CD8-positive, alpha-beta memory T cell (primary cell): Measurements from ENCODE around the gene ARHGAP45. TPM values are rescaled to one million over a fixed set of nuclear protein-coding genes. Genes with fewer than 3 reads are reported as not detected.

ENCODE experiments used
- CTCF ChIA-PET: fragments of 350-600 bp; sonication (Branson Sonifier 250); formaldehyde crosslinking; loops from one replicate; lab custom pipeline; 2021; ENCODE audit warnings: antibody characterized with exemption; lab: Charles Lee
- POLR2A ChIA-PET: fragments of 350-600 bp; sonication (Branson Sonifier 250); formaldehyde crosslinking; loops from one replicate; lab custom pipeline; 2021; ENCODE audit warnings: antibody characterized with exemption; lab: Charles Lee
- DNase-seq, 5 donors: peaks; one replicate each; pipeline versions ENCODE4 v3.0.0 to v3.0.0-alpha.2; 2020 to 2022; ENCODE audit warnings: mixed read lengths in 1 of 5
- H3K27ac ChIP-seq: one replicate; pipeline ENCODE4 v1.7.0; 2013; ENCODE audit warnings: low read depth, mild to moderate bottlenecking, low read length, moderate library complexity
- H3K27me3 ChIP-seq: 2 replicates; pipeline ENCODE4 v1.7.0; 2013; ENCODE audit warnings: low read length, mild to moderate bottlenecking; ENCODE audit not compliant: insufficient read depth, poor library complexity, severe bottlenecking
- H3K36me3 ChIP-seq: 2 replicates; pipeline ENCODE4 v1.7.0; 2013; ENCODE audit warnings: mild to moderate bottlenecking, low read length, moderate library complexity; ENCODE audit not compliant: insufficient read depth
- H3K4me1 ChIP-seq: 2 replicates; pipeline ENCODE4 v1.7.0; 2013; ENCODE audit warnings: mild to moderate bottlenecking, low read length, moderate library complexity; ENCODE audit not compliant: insufficient read depth
- H3K4me3 ChIP-seq: 2 replicates; pipeline ENCODE4 v1.7.0; 2013; ENCODE audit warnings: mild to moderate bottlenecking, low read length
- H3K9me3 ChIP-seq: 2 replicates; pipeline ENCODE4 v1.7.0; 2013; ENCODE audit warnings: mild to moderate bottlenecking, low read length
- H3K27ac Mint-ChIP-seq, 8 donors: one replicate each; pipeline ENCODE4 v1.8.0; 2020 to 2021; ENCODE audit warnings: mixed read lengths in 8 of 8, mild to moderate bottlenecking in 6 of 8, inconsistent platforms in 3 of 8, moderate library complexity in 3 of 8
- H3K27me3 Mint-ChIP-seq, 2 donors: one replicate each; pipeline ENCODE4 v1.8.0; 2020 to 2021; ENCODE audit warnings: mixed read lengths in 2 of 2, mild to moderate bottlenecking in 1 of 2, moderate library complexity in 1 of 2
- H3K36me3 Mint-ChIP-seq, 3 donors: one replicate each; pipeline ENCODE4 v1.8.0; 2020 to 2021; ENCODE audit warnings: mixed read lengths in 3 of 3, inconsistent platforms in 1 of 3, mild to moderate bottlenecking in 1 of 3
- H3K4me1 Mint-ChIP-seq, 3 donors: one replicate each; pipeline ENCODE4 v1.8.0; 2020 to 2021; ENCODE audit warnings: mixed read lengths in 3 of 3, inconsistent platforms in 1 of 3, mild to moderate bottlenecking in 1 of 3
- H3K4me3 Mint-ChIP-seq, 7 donors: one replicate each; pipeline ENCODE4 v1.8.0; 2020 to 2021; ENCODE audit warnings: mixed read lengths in 7 of 7, mild to moderate bottlenecking in 6 of 7, moderate library complexity in 4 of 7, inconsistent platforms in 2 of 7
- H3K9me3 Mint-ChIP-seq, 5 donors: one replicate each; pipeline ENCODE4 v1.8.0; 2020 to 2022; ENCODE audit warnings: mixed read lengths in 5 of 5, mild to moderate bottlenecking in 3 of 5, moderate library complexity in 2 of 5, inconsistent platforms in 1 of 5
- polyA plus RNA-seq: library from polyadenylated mRNA; unstranded; fragments of 300-500 nt; fragmentation: Illumina TruSeq; gene quantifications from one replicate; pipeline ENCODE4 v1.2.3, GENCODE V29; 2021
- total RNA-seq, 2 experiments: library from RNA; stranded (reverse); gene quantifications; one replicate each; pipeline ENCODE4 v1.2.3, GENCODE V29; 2021

The ARHGAP45 gene
- total and polyA plus RNA-seq, 3 experiments from 2014 or later, result 212 to 478 (median 220) TPM

GRCh38 chr19:1133471-1133929 lies 66.5 kb downstream of the ARHGAP45 start:
- CTCF ChIA-PET, result interaction anchor here (0.9 to 2.7 kb wide), 7 partner anchors 19 to 111 kb away, joined by 3 to 13 read pairs (median 3); no protein-coding TSS in a partner anchor
- peak; percentile 61 to 93 (median 84) for DNase-seq
- H3K9me3 ChIP-seq, result no peaks in the 10 kb centered on the region
- Mint-ChIP-seq H3K27me3 (peaks cover 0 to 2% of the 10 kb centered on the region in 2 donors), H3K36me3 (peaks cover 0 to 6% (median 0%) of the 10 kb centered on the region in 3 donors), H3K9me3 (no peaks in the 10 kb centered on the region), H3K4me3 (peak overlapping the region; percentile 70 to 92 (median 86)), H3K27ac (peak overlapping the region; percentile 83 to 99 (median 91)), H3K4me1 (peaks cover 21 to 47% (median 24%) of the 10 kb centered on the region in 3 donors)
- H3K27ac ChIP-seq, result peak overlapping the region; percentile 87
- H3K36me3 ChIP-seq, result no peaks in the 10 kb centered on the region
- no peak overlapping the region for H3K4me3 ChIP-seq
- POLR2A ChIA-PET, result interaction anchor here (0.5 to 0.7 kb wide), 3 partner anchors 13 to 96 kb away, joined by 3 to 10 read pairs (median 3); no protein-coding TSS in a partner anchor
- peaks cover 36% of the 10 kb centered on the region for H3K4me1 ChIP-seq
- H3K27me3 ChIP-seq, result no peaks in the 10 kb centered on the region

- H3K27ac Mint-ChIP-seq, result peak overlapping the region in 5 of 8 donors; percentile 57 to 97 (median 89)
- POLR2A ChIA-PET, result interaction anchor here (0.6 kb wide), 1 partner anchor 105 kb away, joined by 4 read pairs; no protein-coding TSS in a partner anchor
These were observed 67.5 kb downstream of the ARHGAP45 start for GRCh38 chr19:1134431-1134830.

DNA sequence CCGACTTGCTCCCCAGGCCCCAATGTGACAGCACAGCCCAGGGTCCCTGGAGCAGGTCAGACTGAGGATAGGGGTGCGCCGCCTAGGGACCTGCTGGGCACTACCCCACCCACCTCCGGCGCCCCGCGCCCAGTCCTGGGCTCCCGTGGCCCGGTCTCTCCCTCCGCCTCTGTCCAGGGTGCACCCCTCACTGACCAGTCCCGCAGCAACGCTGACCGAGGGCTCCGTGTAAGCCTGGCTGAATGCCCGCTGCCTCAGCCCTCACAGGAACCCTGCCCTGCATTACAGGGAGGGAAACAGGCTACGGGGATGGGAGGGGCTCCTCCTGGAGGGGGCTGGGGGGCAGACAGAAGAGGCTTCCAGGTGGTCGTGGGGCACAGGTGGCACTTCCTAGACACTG lies 68.5 kb downstream of the ARHGAP45 start:
- no peaks in the 10 kb centered on the region for H3K27me3 ChIP-seq
- no peak overlapping the region for H3K27ac ChIP-seq
- Mint-ChIP-seq H3K4me3 (no peak overlapping the region), H3K27ac (peak overlapping the region in 3 of 8 donors; percentile 37 to 52 (median 50)), H3K27me3 (peaks cover 0 to 2% of the 10 kb centered on the region in 2 donors), H3K36me3 (peaks cover 0 to 19% (median 1%) of the 10 kb centered on the region in 3 donors), H3K9me3 (no peaks in the 10 kb centered on the region), H3K4me1 (peaks cover 14 to 32% (median 18%) of the 10 kb centered on the region in 3 donors)
- H3K36me3 ChIP-seq, result no peaks in the 10 kb centered on the region
- POLR2A ChIA-PET, result no interaction called here
- CTCF ChIA-PET, result no interaction called here
- no peak overlapping the region for H3K4me3 ChIP-seq
- no peaks in the 10 kb centered on the region for H3K9me3 ChIP-seq
- H3K4me1 ChIP-seq, result peaks cover 25% of the 10 kb centered on the region
- no peak for DNase-seq

More at GRCh38 chr19:1134431-1134830, 67.5 kb downstream of the ARHGAP45 start:
- H3K27me3 Mint-ChIP-seq, result peaks cover 0 to 2% of the 10 kb centered on the region in 2 donors
- Histone ChIP-seq H3K4me3 (no peak overlapping the region), H3K27me3 (no peaks in the 10 kb centered on the region), H3K4me1 (peaks cover 35% of the 10 kb centered on the region), H3K27ac (no peak overlapping the region), H3K36me3 (no peaks in the 10 kb centered on the region), H3K9me3 (no peaks in the 10 kb centered on the region)
- peak overlapping the region in 2 of 7 donors; percentile 22 to 48 for H3K4me3 Mint-ChIP-seq
- CTCF ChIA-PET, result interaction anchor here (1.0 to 2.7 kb wide), 5 partner anchors 21 to 83 kb away, joined by 3 to 13 read pairs (median 3); no protein-coding TSS in a partner anchor
- DNase-seq, result no peak
- peaks cover 21 to 42% (median 22%) of the 10 kb centered on the region in 3 donors for H3K4me1 Mint-ChIP-seq
- no peaks in the 10 kb centered on the region for H3K9me3 Mint-ChIP-seq
- peaks cover 0 to 14% (median 0%) of the 10 kb centered on the region in 3 donors for H3K36me3 Mint-ChIP-seq

DNA sequence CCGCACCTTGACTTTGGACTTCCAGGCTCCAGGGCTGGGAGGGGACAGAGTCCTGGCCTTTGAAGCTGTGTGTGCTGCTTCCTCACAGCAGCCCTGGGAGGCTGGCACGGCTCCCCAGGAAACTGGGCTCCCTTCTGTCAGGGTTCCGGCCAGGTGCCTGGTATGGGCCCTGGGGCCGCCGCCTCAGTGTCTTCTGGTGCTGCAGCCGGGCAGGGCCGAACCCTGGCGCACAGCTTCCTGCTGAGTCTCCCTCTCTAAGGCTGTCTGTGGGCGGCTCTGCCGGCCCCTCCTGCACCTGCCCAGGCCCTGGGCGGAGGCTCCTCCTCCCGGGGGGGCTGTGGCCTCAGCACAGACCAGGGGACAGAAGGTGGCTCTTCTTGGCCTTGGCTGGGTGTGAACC lies 69.2 kb downstream of the ARHGAP45 start:
- Histone ChIP-seq H3K4me3 (no peak overlapping the region), H3K27me3 (no peaks in the 10 kb centered on the region), H3K9me3 (no peaks in the 10 kb centered on the region), H3K4me1 (peaks cover 19% of the 10 kb centered on the region), H3K27ac (no peak overlapping the region), H3K36me3 (no peaks in the 10 kb centered on the region)
- peaks cover 0 to 2% of the 10 kb centered on the region in 2 donors for H3K27me3 Mint-ChIP-seq
- no peak for DNase-seq
- H3K36me3 Mint-ChIP-seq, result peaks cover 0 to 19% (median 3%) of the 10 kb centered on the region in 3 donors
- ChIA-PET CTCF (no interaction called here), POLR2A (no interaction called here)
- H3K4me3 Mint-ChIP-seq, result no peak overlapping the region
- peak overlapping the region in 2 of 8 donors; percentile 60 to 68 for H3K27ac Mint-ChIP-seq
- H3K4me1 Mint-ChIP-seq, result peaks cover 9 to 25% (median 13%) of the 10 kb centered on the region in 3 donors
- H3K9me3 Mint-ChIP-seq, result no peaks in the 10 kb centered on the region

Other genes starting within 250 kb of the ARHGAP45 start
- gene PLPPR3, start 245.2 kb upstream of the ARHGAP45 start, total RNA-seq, result not detected
- gene PLPPR3, start 245.2 kb upstream of the ARHGAP45 start, polyA plus RNA-seq, result not detected
- gene AZU1, start 239.3 kb upstream of the ARHGAP45 start, total RNA-seq, result not detected
- not detected for gene AZU1, start 239.3 kb upstream of the ARHGAP45 start, polyA plus RNA-seq
- not detected for gene PRTN3, start 226.2 kb upstream of the ARHGAP45 start, total RNA-seq
- not detected for gene PRTN3, start 226.2 kb upstream of the ARHGAP45 start, polyA plus RNA-seq
- not detected for gene ELANE, start 214.9 kb upstream of the ARHGAP45 start, total RNA-seq
- gene ELANE, start 214.9 kb upstream of the ARHGAP45 start, polyA plus RNA-seq, result not detected
- gene CFD, start 207.5 kb upstream of the ARHGAP45 start, total RNA-seq, result 1 to 10 TPM in 1 of 2 experiments, under 1 TPM in 1; 0.89 to 1.5 TPM
- gene CFD, start 207.5 kb upstream of the ARHGAP45 start, polyA plus RNA-seq, result 6.9 TPM
- gene MED16, start 174.0 kb upstream of the ARHGAP45 start, total RNA-seq, result 10 to 100 TPM; 57.4 to 59.4 TPM
- gene MED16, start 174.0 kb upstream of the ARHGAP45 start, polyA plus RNA-seq, result 109 TPM
- gene RNU6-9, start 173.7 kb upstream of the ARHGAP45 start, total RNA-seq, result not detected
- not detected for gene RNU6-9, start 173.7 kb upstream of the ARHGAP45 start, polyA plus RNA-seq
- 10 to 100 TPM; 60.7 to 65.2 TPM for gene R3HDM4, start 153.9 kb upstream of the ARHGAP45 start, total RNA-seq
- gene R3HDM4, start 153.9 kb upstream of the ARHGAP45 start, polyA plus RNA-seq, result 197 TPM
- 1 to 10 TPM; 1.2 to 2.3 TPM for gene KISS1R, start 149.8 kb upstream of the ARHGAP45 start, total RNA-seq
- gene KISS1R, start 149.8 kb upstream of the ARHGAP45 start, polyA plus RNA-seq, result 0.49 TPM
- 10 to 100 TPM; 12.8 to 15.9 TPM for gene ARID3A, start 141.1 kb upstream of the ARHGAP45 start, total RNA-seq
- gene ARID3A, start 141.1 kb upstream of the ARHGAP45 start, polyA plus RNA-seq, result 0.49 TPM
- gene WDR18, start 82.8 kb upstream of the ARHGAP45 start, total RNA-seq, result 100 to 1,000 TPM; 108 to 133 TPM
- gene WDR18, start 82.8 kb upstream of the ARHGAP45 start, polyA plus RNA-seq, result 61.3 TPM
- not detected for gene GRIN3B, start 66.7 kb upstream of the ARHGAP45 start, total RNA-seq
- gene GRIN3B, start 66.7 kb upstream of the ARHGAP45 start, polyA plus RNA-seq, result not detected
- 100 to 1,000 TPM; 151 to 157 TPM for gene TMEM259, start 46.0 kb upstream of the ARHGAP45 start, total RNA-seq
- 84.6 TPM for gene TMEM259, start 46.0 kb upstream of the ARHGAP45 start, polyA plus RNA-seq
- not detected for gene RNU6-2, start 45.6 kb upstream of the ARHGAP45 start, total RNA-seq
- gene RNU6-2, start 45.6 kb upstream of the ARHGAP45 start, polyA plus RNA-seq, result not detected
- gene CNN2, start 40.6 kb upstream of the ARHGAP45 start, total RNA-seq, result 10 to 100 TPM; 78.1 to 78.9 TPM
- 792 TPM for gene CNN2, start 40.6 kb upstream of the ARHGAP45 start, polyA plus RNA-seq
- gene ABCA7, start 27.1 kb upstream of the ARHGAP45 start, total RNA-seq, result 10 to 100 TPM; 33.8 to 39.5 TPM
- 14.1 TPM for gene ABCA7, start 27.1 kb upstream of the ARHGAP45 start, polyA plus RNA-seq
- gene POLR2E, start 28.2 kb downstream of the ARHGAP45 start, total RNA-seq, result 100 to 1,000 TPM; 270 to 278 TPM
- gene POLR2E, start 28.2 kb downstream of the ARHGAP45 start, polyA plus RNA-seq, result 249 TPM
- 100 to 1,000 TPM; 222 TPM for gene GPX4, start 36.8 kb downstream of the ARHGAP45 start, total RNA-seq
- gene GPX4, start 36.8 kb downstream of the ARHGAP45 start, polyA plus RNA-seq, result 373 TPM
- 10 to 100 TPM; 59.0 to 61.0 TPM for gene SBNO2, start 107.1 kb downstream of the ARHGAP45 start, total RNA-seq
- gene SBNO2, start 107.1 kb downstream of the ARHGAP45 start, polyA plus RNA-seq, result 4.3 TPM
- 10 to 100 TPM; 66.9 to 69.7 TPM for gene STK11, start 138.6 kb downstream of the ARHGAP45 start, total RNA-seq
- gene STK11, start 138.6 kb downstream of the ARHGAP45 start, polyA plus RNA-seq, result 37.0 TPM
- gene CBARP, start 170.8 kb downstream of the ARHGAP45 start, total RNA-seq, result under 1 TPM; 0.22 to 0.80 TPM
- not detected for gene CBARP, start 170.8 kb downstream of the ARHGAP45 start, polyA plus RNA-seq
- gene ATP5F1D, start 174.6 kb downstream of the ARHGAP45 start, total RNA-seq, result 100 to 1,000 TPM; 179 to 180 TPM
- gene ATP5F1D, start 174.6 kb downstream of the ARHGAP45 start, polyA plus RNA-seq, result 271 TPM
- 10 to 100 TPM; 39.8 to 45.3 TPM for gene MIDN, start 181.4 kb downstream of the ARHGAP45 start, total RNA-seq
- 14.6 TPM for gene MIDN, start 181.4 kb downstream of the ARHGAP45 start, polyA plus RNA-seq
- gene CIRBP, start 202.2 kb downstream of the ARHGAP45 start, total RNA-seq, result 100 to 1,000 TPM; 253 to 258 TPM
- 238 TPM for gene CIRBP, start 202.2 kb downstream of the ARHGAP45 start, polyA plus RNA-seq
- gene FAM174C, start 208.4 kb downstream of the ARHGAP45 start, total RNA-seq, result 100 to 1,000 TPM; 113 TPM
- gene FAM174C, start 208.4 kb downstream of the ARHGAP45 start, polyA plus RNA-seq, result 100 TPM
- gene EFNA2, start 218.7 kb downstream of the ARHGAP45 start, total RNA-seq, result not detected
- gene EFNA2, start 218.7 kb downstream of the ARHGAP45 start, polyA plus RNA-seq, result not detected